Measurements from ENCODE around the gene SYNE1. TPM values are rescaled to one million over a fixed set of nuclear protein-coding genes. Genes with fewer than 3 reads are reported as not detected.
A peak's percentile ranks its signal among the peaks of the same experiment; 100 is the strongest.

SYNE1 gene
- total and polyA plus RNA-seq, 10 of the 15 experiments (the other 5 are each of a cell fraction or from before 2014, with no cell fraction given) = 2.3 to 28.7 (median 14.1) TPM

DNA sequence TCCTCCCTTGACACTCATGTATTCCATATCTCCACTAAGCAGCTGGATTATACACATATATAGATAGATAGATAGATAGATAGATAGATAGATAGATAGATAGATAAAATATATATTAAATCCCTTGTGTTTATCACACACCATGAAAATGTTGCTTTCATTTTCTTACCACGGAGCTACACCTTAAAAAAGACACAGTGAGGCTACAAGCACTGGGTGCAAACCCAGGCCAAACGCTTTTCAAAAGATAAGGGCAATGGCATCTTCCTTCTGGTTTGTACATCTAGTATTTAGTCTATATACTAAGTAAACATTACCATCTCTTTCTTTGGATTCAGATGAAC, 452.6 kb downstream of the SYNE1 start:
- ChIA-PET CTCF (interaction anchor here (0.6 to 1.5 kb wide), 10 partner anchors 9 to 508 kb away, joined by 3 to 7 read pairs (median 4); no protein-coding TSS in a partner anchor), SMC1A (ENCODE audit: uncharacterized antibody, unreplicated experiment) (interaction anchor here (0.6 to 2.3 kb wide), 20 partner anchors 9 to 513 kb away, joined by 3 to 18 read pairs (median 4); no protein-coding TSS in a partner anchor), RAD21 (ENCODE audit: unreplicated experiment) (interaction anchor here (0.8 to 1.4 kb wide), 7 partner anchors 16 to 507 kb away, joined by 3 to 7 read pairs (median 3); no protein-coding TSS in a partner anchor), POLR2A (interaction anchor here (0.6 to 0.8 kb wide), 2 partner anchors 14 to 81 kb away, joined by 3 read pairs; no protein-coding TSS in a partner anchor)
- TF ChIP-seq GABPA (IDR thresholded peaks at IDR 0.05; ENCODE audit: low read depth) = no peak
- TF ChIP-seq SMAD5 (IDR thresholded peaks at IDR 0.05; ENCODE audit: low read depth) = no peak
- no peak for TF ChIP-seq SIN3A (IDR thresholded peaks at IDR 0.05; ENCODE audit: low read depth, low read length)
- TF ChIP-seq, protein P1, sequence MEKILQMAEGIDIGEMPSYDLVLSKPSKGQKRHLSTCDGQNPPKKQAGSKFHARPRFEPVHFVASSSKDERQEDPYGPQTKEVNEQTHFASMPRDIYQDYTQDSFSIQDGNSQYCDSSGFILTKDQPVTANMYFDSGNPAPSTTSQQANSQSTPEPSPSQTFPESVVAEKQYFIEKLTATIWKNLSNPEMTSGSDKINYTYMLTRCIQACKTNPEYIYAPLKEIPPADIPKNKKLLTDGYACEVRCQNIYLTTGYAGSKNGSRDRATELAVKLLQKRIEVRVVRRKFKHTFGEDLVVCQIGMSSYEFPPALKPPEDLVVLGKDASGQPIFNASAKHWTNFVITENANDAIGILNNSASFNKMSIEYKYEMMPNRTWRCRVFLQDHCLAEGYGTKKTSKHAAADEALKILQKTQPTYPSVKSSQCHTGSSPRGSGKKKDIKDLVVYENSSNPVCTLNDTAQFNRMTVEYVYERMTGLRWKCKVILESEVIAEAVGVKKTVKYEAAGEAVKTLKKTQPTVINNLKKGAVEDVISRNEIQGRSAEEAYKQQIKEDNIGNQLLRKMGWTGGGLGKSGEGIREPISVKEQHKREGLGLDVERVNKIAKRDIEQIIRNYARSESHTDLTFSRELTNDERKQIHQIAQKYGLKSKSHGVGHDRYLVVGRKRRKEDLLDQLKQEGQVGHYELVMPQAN (conservative IDR thresholded peaks at IDR 0.05) = no peak
- no peak for TF ChIP-seq HDAC2 (IDR thresholded peaks at IDR 0.05)
- no peak for TF ChIP-seq WRNIP1 (IDR thresholded peaks at IDR 0.05; ENCODE audit: borderline replicate concordance, low read depth, low read length)
- TF ChIP-seq ZSCAN29 (IDR thresholded peaks at IDR 0.05) = no peak
- no peak for TF ChIP-seq EGR1 (IDR thresholded peaks at IDR 0.05; ENCODE audit: borderline replicate concordance in 1 of 2, low read depth in 2 of 2, low read length in 2 of 2)
- TF ChIP-seq RFX5 (IDR thresholded peaks at IDR 0.05; ENCODE audit: low read depth, low read length) = no peak
- no peak for TF ChIP-seq NR2C2 (IDR thresholded peaks at IDR 0.05; ENCODE audit: borderline replicate concordance, control insufficient read depth, insufficient read length, low read depth)
- no peaks in the 10 kb centered on the region for H4K20me1 ChIP-seq (ENCODE audit: control insufficient read depth, insufficient read depth)
- H3K79me2 ChIP-seq (ENCODE audit: control insufficient read depth, insufficient read depth, low read length) = no peaks in the 10 kb centered on the region
- H3K27ac ChIP-seq (ENCODE audit: control insufficient read depth, insufficient read depth) = peak overlapping the region; percentile 55; the same call in 1 of the 2 replicates
- BruUV-seq (replicated peaks) = no TSS peak
- peak overlapping the region; percentile 70 for H3K4me2 ChIP-seq (ENCODE audit: control insufficient read depth, insufficient read depth)
- peak overlapping the region; percentile 38; the same call in 1 of the 2 replicates for H3K4me3 ChIP-seq
- no peak overlapping the region for H3K9ac ChIP-seq (ENCODE audit: control insufficient read depth, insufficient read depth, low read length)
- H3K27me3 ChIP-seq (replicated peaks in 1 of 2; ENCODE audit: control insufficient read depth in 2 of 2, insufficient read depth in 2 of 2, low read length in 1 of 2) = no peaks in the 10 kb centered on the region
- in situ Hi-C loops (cut with MboI) = no loop called here
- 0% methylated on average over 2 of the region's 2 CpGs for WGBS (ENCODE audit: insufficient coverage, insufficient replicate concordance, low lambda C conversion rate, missing lambda C conversion rate)
- no peak for FAIRE-seq
- H3K36me3 ChIP-seq (ENCODE audit: control insufficient read depth in 2 of 2, insufficient read depth in 2 of 2, low read length in 1 of 2) = no peaks in the 10 kb centered on the region
- peak; percentile 59 for ATAC-seq
- peaks cover 6% of the 10 kb centered on the region for H3K4me1 ChIP-seq (ENCODE audit: control insufficient read depth, insufficient read depth, low read length)
- H3K9me3 ChIP-seq (replicated peaks; ENCODE audit: control insufficient read depth, insufficient read depth, low read length) = no peaks in the 10 kb centered on the region
- peak overlapping the region; percentile 73; the same call in 1 of the 2 replicates for H2AFZ ChIP-seq (ENCODE audit: control insufficient read depth, low read depth, low read length)
- DNase-seq (ENCODE audit: low read depth, low spot score) = no peak
- intact Hi-C loops (cut with micrococcal nuclease; ENCODE audit: unreplicated experiment) = no loop called here
